Hepatic stellate cell (primary cell): ENCODE data around the gene SUSD4.
A peak's percentile ranks its signal among the peaks of the same experiment; 100 is the strongest.

Experiments
- DNase-seq: peaks from one replicate; pipeline ENCODE4 v3.0.0; 2011; ENCODE audit warnings: low spot score

The SUSD4 gene

DNA sequence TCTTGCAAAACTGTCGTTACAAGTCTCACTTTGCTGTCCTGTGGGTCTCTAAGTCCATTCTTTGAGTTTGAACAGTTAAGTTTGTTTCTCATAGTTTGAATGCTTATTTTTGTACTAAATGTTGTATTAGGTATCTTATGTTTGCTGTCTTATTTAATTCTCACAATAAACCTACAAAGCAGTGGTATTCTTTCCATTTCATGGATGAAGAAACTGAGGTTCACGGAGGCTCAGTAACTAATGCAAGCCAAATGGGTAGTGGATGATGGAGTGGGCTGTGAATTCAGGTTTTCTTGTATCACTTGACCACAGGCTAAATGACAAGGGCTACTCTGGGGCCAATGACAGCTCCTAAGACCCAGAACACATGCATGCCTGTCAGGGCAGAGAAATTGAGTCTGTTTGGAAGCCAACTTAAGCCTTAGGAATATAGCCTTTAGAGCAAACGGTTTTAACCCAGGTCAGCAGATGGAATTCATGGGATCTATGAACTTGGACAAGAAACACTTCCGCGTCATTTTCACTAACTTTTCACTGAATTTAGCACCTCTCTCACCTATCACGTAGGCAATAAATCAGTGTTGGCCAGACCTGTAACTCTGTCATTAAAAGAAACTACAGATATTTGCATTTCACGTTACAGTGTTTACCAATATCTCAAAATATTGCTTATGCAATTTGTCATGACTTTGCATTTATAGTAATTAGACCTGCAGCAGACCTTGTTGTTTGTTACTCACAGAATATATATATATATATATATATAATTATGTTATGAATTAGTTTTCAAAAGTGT, 153.8 kb downstream of the SUSD4 start:
- DNase-seq = no peak

DNA sequence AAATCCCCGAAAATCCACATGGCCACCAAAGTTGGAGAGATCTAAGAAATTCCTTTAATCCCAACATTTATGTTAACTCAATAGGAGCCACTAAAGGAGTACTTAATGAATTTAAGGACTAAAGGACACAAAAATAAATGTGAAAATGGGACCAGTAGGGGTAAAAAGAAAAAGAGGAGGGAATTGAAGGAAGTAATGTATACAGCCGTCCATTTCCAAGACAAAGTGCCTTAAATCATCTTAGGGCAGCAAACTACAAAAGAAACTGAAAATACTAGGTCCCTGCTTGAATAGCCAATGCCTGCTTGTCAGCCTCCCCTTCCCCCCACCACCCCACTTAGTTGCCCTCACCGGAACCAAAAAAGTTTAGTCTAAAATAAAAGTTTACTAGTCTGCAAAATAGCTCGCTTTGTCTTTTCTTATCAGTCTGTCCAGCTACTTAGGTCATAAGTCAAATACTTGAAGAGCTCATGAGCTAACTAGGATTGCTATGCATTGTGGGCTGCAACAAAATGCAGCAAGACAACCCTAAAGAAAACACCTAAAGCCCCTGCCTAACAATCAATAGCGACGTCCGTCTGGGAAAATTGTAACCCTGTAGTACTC, 154.6 kb downstream of the SUSD4 start:
- DNase-seq = no peak

DNA sequence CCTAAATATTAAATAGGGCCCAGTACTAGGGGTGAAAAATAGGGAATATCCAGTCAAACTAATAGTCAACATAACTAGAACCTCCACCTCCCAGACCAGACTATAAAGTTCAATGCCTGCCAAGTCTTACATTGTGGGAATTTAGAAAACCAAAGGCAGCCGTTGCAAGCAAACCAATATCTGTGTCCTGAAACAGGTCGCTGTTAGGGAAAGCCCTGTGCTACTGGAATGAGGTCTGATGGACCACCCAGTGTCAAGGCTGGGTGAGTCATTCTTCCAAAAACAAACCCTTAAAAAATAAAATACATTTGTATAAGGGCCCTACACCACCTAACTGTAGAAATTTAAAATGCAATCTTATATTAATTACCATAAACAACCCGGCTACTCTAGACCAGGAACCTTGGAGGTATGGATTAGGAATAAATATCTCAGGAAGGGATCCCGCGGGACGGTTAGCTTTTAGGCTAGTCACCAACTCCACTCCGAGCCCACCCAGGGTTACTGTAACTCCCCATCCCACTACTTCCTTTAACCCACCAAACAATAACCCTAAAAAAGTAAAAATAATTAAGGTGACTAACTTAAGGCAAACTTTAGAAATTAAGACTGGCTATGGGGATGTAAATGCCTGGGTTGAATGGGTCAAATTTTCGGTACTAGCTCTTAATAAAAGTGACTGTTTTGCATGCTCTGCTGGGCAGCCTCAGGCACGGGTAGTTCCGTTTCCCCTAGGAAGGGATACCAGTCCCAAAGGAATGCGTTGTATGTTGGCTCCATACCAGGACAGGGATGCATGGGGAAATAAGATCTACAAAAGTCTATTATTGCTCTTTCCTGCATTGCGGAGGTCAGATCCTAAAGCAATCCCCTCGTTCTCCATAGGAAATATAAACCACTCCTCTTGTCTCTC, 155.6 kb downstream of the SUSD4 start:
- DNase-seq = no peak

DNA sequence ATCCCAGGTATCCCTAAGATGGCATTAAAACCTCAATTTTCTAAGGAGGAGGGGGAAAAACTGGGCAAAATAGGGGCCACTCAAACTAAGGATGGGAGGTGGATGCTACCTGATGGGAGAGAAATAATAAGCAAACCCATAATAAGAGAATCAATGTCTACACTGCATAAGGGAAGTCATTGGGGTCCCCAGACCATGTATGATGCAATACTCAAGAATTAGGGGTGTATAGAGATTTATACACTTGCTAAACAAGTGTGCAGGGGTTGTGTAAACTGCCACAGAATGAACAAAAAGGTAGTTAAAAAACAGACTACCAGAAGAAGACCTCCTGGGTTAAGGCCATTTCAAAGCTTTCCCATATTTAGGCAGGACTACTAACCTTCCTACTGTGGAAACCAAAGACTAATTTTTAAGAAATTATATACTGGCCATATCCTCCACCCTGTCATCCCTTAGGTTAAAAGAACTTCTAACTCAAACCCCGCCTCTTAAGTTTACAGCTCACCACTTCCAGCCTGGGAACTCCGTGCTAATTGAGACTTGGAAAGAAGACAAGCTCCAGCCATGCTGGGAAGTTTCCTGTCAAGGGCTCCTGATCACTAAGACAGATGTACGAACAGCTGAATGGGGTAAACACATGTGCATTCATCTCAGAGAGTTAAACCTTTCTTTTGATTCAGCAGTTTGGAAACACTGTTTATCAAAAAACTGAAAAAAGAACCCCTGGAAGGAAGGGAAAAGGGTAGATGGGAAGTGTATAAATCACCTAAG, 156.5 kb downstream of the SUSD4 start:
- no peak for DNase-seq

DNA sequence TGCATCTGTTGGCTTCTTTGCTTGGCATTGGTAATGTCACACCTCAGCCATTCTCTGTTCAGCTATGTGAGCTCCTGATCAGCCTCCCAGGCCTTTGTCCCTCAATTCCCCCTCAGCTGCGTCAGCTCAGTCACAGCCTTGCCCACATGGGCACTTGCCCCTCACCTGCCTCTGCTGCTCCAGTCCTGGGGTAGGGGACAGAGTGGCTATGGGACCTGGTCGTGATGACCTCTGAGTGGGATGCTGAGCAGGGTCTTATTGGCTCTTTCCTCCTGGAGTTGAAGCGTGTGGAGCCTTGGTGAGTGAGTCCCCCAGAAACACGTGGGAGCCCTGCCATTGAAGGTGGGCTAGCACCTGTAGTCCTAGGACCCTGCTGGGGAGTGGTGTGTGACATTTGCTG, 159.6 kb downstream of the SUSD4 start:
- DNase-seq = no peak

DNA sequence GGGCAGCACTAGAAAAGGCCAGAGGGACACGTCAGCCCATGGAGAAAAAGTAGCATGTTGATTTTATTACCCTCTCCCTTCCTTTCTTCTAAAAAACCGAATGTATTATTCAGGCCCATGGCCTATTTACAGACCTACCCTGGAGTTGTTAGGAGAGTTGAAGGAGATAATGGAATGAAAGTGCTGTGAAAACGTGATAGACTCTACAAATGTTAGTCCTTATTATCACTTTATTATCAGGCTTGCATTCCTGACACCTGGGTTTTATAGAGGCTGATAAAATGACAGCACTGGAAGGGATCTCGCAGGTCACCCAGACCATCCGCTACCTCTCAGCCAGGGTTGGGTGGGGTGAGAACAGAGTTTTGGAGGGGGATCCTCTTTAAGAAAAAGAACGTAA, 160.3 kb downstream of the SUSD4 start:
- DNase-seq = no peak

DNA sequence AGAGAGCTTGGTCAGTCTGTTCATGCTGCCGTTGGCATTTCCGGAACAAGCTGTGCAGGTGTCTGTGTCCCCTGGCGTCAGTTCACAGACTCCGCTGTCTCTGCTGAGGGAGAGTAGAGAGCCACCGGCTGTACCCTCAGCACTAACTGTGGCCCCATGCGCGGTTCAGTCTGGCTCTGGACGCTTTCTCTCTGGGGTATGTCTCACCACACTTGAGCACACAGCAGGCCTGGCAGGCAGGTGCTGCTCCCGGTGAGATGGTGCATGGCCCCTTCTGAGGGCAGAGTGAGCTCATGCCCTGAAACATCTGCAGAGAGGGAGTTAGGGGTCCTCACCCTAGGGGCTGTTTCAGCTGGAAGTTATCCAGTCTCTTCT, 161.0 kb downstream of the SUSD4 start:
- no peak for DNase-seq

DNA sequence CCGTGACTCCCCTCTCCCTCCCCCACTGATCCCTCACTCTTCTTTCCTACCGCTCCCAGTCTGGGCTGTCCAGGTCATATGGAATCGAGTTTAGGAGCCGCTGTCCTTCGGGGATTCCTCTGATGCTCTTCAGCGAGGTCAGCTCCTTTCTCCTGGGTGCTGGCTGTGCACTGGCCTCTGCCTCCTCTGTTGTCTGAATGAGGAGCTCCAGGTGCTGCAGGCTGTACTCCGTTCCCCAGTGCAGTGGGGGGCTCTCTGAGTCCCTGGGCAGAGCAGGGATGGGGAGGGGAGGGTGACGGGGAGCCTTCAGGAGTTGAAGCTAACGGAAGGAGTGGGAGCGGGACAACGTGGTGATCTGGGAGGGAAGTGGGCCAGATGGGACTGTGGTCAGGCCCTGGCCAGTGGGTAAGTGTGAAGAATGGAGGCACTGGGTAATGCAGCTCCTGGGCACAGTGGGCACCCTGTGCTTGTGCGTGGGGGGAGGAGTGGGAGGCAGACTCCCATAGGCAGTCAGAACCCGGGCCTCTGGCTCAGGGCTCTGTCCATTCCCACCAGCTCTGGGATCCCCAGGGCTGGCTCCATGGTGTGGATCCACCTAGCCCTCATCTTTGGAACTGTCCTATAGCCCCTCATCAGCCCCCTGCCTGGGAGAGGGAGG, 161.5 kb downstream of the SUSD4 start:
- DNase-seq = no peak

DNA sequence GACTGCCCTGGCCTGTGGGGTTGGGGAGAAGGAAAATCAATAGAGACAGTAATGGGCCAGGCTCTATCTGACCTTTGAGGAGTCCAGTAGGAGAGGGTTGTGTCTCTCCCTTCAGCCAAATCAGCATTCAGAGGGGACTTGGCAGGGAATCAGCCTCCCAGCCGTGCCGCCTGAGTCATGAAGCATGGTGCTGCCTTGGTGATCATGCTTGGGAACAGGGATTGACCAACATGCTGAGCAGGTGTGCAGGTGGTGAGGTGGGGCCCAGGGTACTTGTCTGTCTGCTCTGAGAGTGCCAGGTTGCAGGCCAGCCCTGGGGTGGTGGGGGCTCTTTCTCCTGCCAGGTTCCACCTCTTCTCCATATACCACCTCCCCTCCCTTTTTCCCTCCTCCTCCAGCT, 162.0 kb downstream of the SUSD4 start:
- DNase-seq = no peak

DNA sequence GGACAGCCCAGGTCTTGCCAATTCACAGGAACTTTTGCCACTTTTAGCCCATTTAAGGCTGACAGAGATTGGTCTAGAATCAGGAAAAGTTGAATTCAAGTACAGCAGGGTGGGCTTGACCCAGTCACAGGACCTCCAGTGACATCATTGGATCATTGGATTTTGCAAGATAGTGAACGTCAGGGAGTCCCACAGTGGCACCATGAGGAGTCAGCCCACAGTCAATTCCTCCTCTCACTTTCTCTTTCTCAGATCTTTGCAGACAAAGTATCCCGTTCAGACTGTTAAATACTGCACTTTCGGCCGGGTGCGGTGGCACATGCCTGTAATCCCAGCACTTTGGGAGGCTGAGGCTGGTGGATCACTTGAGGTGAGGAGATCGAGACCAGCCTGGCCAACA, 163.1 kb downstream of the SUSD4 start:
- DNase-seq = no peak

DNA sequence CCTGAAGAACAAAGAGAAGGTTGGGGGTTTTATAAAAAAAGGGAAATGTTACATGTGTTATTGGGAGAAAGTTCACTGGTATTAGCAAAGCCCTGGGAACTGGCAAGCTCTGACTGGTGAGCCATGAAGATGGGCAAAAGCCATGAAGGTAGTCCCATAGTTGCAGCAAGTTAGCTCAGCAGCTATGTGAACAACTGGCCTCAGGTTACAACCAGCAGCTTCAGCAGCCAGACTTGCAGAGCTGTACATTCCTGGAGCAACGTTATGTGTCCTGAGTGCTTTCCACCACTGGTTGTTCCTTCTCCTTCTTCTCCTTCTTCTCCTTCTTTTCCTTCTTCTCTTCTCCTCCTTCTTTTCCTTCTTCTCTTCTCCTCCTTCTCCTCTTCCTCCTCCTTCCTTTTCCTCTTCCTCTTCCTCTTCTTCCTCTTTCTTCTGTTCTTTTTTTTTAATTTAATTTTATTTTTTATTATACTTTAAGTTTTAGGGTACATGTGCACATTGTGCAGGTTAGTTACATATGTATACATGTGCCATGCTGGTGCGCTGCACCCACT, 164.8 kb downstream of the SUSD4 start:
- DNase-seq = no peak

DNA sequence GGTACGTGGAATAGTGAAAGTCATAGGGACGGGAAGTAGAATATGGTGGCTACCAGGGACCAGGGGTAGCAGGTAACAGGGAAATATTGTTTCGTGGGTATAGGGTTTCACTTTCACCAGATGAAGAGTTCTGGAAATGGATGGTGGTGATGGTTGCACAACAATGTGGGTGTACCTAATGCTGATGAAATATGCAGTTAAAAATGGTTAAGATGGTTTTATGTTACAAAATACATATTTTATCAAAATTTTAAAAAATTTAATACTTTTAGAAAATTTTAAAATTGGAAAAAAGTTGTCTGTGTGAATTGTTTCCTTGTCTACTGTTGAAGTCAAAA, 165.4 kb downstream of the SUSD4 start:
- no peak for DNase-seq

DNA sequence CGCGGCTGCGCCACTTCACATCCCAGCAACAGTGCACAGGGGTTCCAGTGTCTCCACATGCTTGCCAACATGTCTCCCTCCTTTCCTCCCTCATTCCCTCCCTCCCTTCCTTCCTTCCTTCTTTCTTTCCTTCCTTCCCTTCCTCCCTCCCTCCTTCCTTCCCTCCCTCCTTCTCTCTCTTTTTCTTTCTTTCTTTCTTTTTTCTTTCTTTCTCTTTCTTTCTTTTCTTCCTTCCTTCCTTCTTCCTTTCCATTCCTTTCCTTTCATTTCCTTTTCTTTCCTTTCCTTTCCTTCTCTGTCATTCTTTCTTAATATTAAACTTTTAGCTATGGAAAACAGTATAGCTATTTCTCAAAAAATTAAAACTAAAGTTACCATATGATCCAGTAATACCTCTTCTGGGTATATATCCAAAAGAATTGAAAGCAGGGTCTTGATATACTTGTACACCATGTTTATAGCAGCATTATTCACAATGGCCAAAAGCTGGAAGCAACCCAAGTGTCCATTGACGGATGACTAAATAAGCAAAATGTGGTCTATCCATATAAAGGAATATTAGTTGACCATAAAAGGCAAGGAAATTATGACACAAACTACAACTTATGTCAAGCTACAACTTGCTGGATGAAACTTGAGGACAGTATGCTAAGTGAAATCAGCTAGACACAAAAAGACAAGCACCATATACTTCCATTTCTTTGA, 165.9 kb downstream of the SUSD4 start:
- no peak for DNase-seq

DNA sequence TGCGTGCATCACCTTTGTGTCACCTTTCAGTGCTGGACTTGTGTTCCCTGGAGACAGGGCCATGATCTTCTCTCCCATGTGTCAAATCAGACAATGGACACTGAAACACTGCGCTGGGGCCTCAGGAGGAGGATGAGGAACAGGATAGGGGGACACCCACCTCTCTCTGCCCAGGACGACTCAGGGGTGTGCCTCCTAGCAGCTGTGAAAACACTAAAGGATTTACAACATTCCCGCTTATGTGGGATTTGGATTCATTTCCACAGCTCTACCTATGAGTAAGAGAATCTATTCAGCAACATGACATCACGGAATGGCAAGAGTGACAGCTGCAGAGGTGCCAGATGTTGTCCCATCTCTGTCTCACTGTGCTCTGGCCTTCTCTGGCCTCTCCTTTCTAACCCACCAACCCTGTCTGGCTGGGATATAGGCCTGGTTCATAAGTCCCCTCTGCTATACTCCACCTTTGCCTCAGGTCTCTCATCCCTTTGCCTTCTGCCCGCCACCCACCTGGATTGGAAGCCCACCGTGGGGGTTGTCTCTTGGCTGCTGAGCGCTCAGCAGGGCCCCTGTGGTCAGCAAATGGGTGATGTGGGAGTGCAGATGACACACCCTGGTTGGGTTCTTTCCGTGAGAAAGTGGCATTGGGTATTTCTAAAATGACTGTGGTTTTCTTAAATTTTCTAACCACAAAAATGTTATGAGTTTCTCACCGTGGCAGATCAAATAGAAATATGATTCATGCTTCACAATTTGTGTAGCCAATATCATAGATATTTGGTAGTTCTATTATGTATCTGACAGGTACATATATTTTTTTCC, 173.9 kb downstream of the SUSD4 start:
- DNase-seq = peak; percentile 16

DNA sequence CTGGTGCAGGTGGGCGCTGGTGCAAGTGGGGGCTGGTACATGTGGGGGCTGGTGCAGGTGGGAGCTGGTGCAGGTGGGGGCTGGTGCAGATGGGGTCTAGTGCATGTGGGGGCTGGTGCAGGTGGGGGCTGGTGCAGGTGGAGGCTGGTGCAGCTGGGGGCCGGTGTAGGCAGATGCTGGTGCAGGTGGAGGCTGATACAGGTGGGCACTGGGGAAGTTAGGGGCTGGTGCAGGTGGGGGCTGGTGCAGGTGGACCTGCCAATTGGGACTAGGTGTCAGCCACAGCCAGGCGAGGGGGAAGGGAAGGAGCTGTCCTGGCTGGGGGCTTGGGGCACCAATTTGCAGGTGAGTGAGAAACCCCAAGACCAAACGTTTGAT, 174.5 kb downstream of the SUSD4 start:
- DNase-seq = no peak

DNA sequence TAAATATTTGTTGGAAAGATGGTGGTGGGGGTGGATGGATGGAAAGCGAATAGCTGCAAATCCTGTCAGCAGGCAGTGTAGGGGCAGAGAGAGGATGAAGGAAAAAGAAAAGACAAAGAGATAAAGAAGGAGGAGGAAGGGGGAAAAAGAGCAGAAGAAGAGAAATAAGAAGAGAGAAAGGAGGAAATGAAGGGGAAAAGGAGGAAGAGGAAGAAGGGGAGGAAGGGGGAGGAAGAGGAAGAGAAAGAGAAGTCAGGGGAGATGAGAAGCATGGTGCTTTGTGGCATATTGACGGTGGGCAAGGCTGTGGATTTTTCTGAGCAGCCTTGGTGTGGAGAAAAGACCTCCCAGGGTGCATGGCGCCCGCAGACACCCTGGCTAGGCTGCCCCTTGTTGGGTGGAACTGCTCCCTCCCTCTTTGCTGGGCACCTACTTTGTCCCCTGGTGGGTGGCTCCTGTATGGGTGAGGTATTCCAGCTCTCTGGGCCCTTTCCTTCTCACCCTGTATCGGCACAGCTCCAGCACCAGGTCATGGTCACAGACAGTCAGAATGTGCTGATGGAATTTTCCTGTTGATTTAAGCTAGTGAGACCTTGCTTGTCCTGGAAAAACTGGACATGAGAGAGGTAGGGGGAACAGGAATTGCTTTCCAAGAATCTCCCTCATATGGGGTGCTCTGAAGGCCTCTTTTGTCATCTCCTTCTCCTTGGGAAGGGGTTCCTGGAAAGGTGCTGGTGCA, 175.2 kb downstream of the SUSD4 start:
- DNase-seq = no peak

DNA sequence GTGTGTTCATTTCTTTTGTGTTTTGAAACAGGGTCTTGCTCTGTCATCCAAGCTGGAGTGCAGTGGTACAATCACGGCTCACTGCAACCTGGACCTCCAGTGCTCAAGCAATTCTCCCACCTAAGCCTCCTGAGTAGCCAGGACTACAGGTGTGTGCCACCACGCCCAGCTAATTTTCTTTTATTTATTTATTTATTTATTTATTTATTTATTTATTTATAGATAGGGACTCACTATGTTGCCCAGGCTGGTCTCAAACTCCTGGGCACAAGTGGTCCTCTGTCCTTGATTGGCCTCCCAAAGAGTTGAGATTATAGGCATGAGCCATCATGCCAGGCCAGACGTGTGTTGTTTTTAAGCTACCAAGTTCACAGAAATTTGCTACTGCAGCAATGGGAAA, 177.2 kb downstream of the SUSD4 start:
- no peak for DNase-seq

DNA sequence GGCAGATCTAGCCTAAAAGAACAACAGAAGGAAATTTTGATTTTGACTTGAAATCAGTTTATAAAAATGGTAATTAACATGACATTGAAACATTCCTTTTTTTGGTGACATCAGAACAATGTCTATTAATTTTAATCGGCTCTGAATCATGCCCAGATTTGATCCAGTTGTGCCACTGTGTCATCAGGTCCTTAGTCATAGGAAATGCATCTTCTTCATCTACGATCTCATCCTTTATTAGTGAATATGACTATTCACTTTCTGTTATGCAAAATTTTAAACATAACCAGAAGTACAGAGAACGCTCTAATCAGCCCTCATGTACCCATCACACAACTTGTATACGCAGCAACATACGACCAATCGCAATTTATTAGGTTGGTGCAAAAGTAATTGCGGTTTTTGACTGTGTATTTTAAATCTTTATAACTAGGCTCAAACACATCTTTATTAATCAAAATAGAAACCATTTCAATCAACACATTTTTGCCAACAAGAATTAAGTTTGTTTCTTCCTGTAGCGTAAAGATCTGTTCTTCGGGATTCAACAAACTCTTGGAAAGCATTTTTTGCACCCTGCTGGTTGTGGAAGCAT, 180.6 kb downstream of the SUSD4 start:
- DNase-seq = no peak
